Kidney (tissue), 14 donors: ENCODE measurements around the gene TAF8. TPM values are rescaled to one million over a fixed set of nuclear protein-coding genes. Genes with fewer than 3 reads are reported as not detected.

Experiments
- DNase-seq, 5 donors: peaks; one replicate each; pipeline ENCODE4 v3.0.0-alpha.2; 2013 to 2020
- FAIRE-seq: peaks from 2 replicates; lab custom pipeline; 2012; peaks lifted over from hg19 to GRCh38; lab: Jason Lieb, UNC
- H3K27ac ChIP-seq, 2 donors: one replicate each; pipeline ENCODE4 v1.7.0; 2013; ENCODE audit warnings: low read depth in 2 of 2, low read length in 2 of 2, inconsistent platforms in 1 of 2
- H3K27me3 ChIP-seq: one replicate; pipeline ENCODE4 v1.7.1; 2013; ENCODE audit warnings: low read length, inconsistent platforms; ENCODE audit not compliant: control insufficient read depth, insufficient read depth
- H3K36me3 ChIP-seq, 3 donors: one replicate each; pipeline versions ENCODE4 v1.7.0 to v1.7.1; 2013; ENCODE audit warnings: low read length in 3 of 3, control low read depth in 1 of 3, inconsistent platforms in 1 of 3; ENCODE audit not compliant: insufficient read depth in 3 of 3, control insufficient read depth in 2 of 3
- H3K4me1 ChIP-seq, 3 donors: one replicate each; pipeline versions ENCODE4 v1.7.0 to v1.7.1; 2013; ENCODE audit warnings: low read length in 3 of 3, inconsistent platforms in 1 of 3, low read depth in 1 of 3; ENCODE audit not compliant: control insufficient read depth in 2 of 3, insufficient read depth in 2 of 3
- H3K4me3 ChIP-seq, 3 donors: one replicate each; pipeline versions ENCODE4 v1.7.0 to v1.8.1; 2013; ENCODE audit warnings: low read length in 3 of 3, control low read depth in 1 of 3, inconsistent platforms in 1 of 3
- H3K9ac ChIP-seq, 3 donors: one replicate each; pipeline versions ENCODE4 v1.7.0 to v1.7.1; 2013; ENCODE audit warnings: low read length in 3 of 3, control low read depth in 1 of 3, inconsistent platforms in 1 of 3
- H3K9me3 ChIP-seq, 3 donors: one replicate each; pipeline versions ENCODE4 v1.7.0 to v1.7.1; 2013; ENCODE audit warnings: low read length in 3 of 3, control low read depth in 1 of 3, inconsistent platforms in 1 of 3; ENCODE audit not compliant: control insufficient read depth in 2 of 3, insufficient read depth in 1 of 3
- intact Hi-C: fragments of 100-400 bp; cut with DNase I; formaldehyde crosslinking; loops from one replicate; pipeline ENCODE4 v1.11.1; 2022
- polyA plus RNA-seq: library from polyadenylated mRNA; stranded (reverse); fragments of 350-450 nt; fragmentation: Illumina TruSeq; extraction: RNeasy Lipid Tissue Mini Kit (QIAGEN cat#74804); gene quantifications from one replicate; pipeline ENCODE4 v1.2.3, GENCODE V29; 2014; ENCODE audit warnings: low read depth, low replicate concordance; ENCODE audit not compliant: insufficient read depth
- total RNA-seq: library from RNA; stranded (reverse); fragmentation: NEBNext Ultra II Directional; extraction: Animal tissue kit (Norgen Biotek cat#: 25700); gene quantifications from one replicate; pipeline ENCODE4 v1.2.1, GENCODE V29; 2021
- TF ChIP-seq, protein P1 (sequence below): IDR thresholded peaks from 3 replicates; pipeline ENCODE4 v1.5.1; 2012; ENCODE audit warnings: mild to moderate bottlenecking, moderate library complexity, borderline replicate concordance; ENCODE audit not compliant: insufficient read depth; ENCODE audit errors: extremely low read depth
- donor health status: control.
- donor health status: control.
- donor health status: control.
- donor health status: control.
- donor health status: control.
- donor health status: DM: yes; HTN: yes; CAD: no.
- donor health status: Normal renal cell carcinoma (clear cell type).

Gene TAF8
- total and polyA plus RNA-seq, 2 donors from 2014 or later: 16.3 to 32.0 TPM

DNA sequence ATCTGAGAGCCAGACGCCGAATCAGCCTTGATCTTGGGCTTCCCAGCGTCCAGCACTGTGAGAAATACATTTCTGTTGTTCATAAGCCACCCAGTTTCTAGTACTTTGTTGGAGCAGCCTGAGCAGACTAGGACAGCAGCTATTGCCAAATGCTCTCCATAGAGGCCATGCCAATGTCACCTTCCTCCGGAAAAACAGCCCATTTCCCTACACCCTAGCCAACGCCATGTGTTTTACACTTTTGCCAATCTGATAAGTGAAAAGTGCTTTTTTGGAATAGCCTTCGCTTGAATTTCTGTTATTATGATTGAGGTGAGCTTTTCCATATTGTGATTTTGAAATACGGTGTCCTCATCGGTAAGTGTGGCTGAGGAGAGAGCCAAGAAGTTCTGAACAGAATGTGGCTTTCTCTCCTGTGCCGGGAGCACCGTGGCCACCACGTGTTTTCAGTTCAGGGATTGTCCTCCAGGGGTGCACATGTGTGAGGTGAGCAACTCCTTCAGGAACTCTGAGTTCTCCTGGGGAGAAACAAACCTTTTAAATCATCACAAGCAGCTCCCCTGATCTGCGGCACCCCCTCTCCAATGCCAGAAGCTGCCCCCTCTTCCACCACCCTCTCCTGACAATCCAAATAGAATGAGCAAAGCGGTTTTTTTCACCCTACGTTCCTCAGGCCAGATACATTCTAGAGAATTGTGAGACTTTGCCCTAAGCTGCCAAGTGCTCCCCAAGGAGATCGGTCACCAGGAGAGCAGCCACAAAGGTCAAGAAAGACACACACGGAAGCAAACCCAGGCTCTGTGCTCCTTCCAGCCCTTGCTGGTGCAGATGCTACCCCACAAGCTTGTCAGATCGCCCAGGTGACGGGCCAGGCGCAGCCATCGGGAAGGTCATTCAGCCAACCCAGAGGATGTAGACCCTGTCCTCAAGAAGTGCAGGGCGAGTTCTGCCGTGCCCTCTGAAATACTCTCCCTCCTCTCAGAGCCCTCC lies 36.0 kb downstream of the TAF8 start:
- H3K4me1 ChIP-seq: peaks cover 0 to 5% (median 0%) of the 10 kb centered on the region in 3 donors
- peaks cover 0 to 4% (median 2%) of the 10 kb centered on the region in 3 donors for H3K36me3 ChIP-seq
- DNase-seq: no peak
- H3K9me3 ChIP-seq: no peaks in the 10 kb centered on the region
- no peak overlapping the region for H3K9ac ChIP-seq
- TF ChIP-seq, protein P1, sequence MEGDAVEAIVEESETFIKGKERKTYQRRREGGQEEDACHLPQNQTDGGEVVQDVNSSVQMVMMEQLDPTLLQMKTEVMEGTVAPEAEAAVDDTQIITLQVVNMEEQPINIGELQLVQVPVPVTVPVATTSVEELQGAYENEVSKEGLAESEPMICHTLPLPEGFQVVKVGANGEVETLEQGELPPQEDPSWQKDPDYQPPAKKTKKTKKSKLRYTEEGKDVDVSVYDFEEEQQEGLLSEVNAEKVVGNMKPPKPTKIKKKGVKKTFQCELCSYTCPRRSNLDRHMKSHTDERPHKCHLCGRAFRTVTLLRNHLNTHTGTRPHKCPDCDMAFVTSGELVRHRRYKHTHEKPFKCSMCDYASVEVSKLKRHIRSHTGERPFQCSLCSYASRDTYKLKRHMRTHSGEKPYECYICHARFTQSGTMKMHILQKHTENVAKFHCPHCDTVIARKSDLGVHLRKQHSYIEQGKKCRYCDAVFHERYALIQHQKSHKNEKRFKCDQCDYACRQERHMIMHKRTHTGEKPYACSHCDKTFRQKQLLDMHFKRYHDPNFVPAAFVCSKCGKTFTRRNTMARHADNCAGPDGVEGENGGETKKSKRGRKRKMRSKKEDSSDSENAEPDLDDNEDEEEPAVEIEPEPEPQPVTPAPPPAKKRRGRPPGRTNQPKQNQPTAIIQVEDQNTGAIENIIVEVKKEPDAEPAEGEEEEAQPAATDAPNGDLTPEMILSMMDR: peak; percentile 39
- H3K4me3 ChIP-seq: no peak overlapping the region
- H3K27me3 ChIP-seq: no peaks in the 10 kb centered on the region
- intact Hi-C loops: no loop called here
- FAIRE-seq: no peak
- H3K27ac ChIP-seq: no peak overlapping the region

DNA sequence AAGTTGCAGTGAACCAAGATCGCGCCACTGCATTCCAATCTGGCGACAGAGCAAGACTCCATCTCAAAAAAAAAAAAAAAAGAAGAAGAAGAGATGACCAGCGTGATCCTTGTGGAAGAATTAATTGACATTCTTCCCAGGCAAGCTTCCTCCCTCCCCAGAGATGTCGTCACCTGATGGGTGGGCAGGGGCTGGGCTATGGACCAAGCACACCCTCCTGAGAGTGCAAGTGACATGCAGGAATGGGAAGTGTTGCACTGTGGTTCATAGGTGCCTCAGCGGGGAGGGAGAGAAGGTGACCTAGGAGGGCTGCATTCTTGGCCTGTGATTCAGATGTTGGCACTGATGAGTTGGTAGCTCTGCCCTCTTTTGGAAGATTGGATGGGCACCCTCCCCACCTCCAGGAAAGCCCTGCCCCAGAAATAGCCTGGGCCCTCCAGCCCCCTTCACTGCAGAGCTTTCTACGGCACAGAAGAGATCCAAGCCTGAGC lies 37.8 kb downstream of the TAF8 start:
- H3K36me3 ChIP-seq: no peaks in the 10 kb centered on the region
- no peaks in the 10 kb centered on the region for H3K9me3 ChIP-seq
- TF ChIP-seq, protein P1: no peak
- H3K27ac ChIP-seq: no peak overlapping the region
- no peak overlapping the region for H3K4me3 ChIP-seq
- DNase-seq (peak in 1 of 5 donors; percentile 86), FAIRE-seq (no peak)
- intact Hi-C loops: no loop called here
- no peak overlapping the region for H3K9ac ChIP-seq
- H3K4me1 ChIP-seq: peaks cover 0 to 7% (median 0%) of the 10 kb centered on the region in 3 donors
- H3K27me3 ChIP-seq: no peaks in the 10 kb centered on the region

DNA sequence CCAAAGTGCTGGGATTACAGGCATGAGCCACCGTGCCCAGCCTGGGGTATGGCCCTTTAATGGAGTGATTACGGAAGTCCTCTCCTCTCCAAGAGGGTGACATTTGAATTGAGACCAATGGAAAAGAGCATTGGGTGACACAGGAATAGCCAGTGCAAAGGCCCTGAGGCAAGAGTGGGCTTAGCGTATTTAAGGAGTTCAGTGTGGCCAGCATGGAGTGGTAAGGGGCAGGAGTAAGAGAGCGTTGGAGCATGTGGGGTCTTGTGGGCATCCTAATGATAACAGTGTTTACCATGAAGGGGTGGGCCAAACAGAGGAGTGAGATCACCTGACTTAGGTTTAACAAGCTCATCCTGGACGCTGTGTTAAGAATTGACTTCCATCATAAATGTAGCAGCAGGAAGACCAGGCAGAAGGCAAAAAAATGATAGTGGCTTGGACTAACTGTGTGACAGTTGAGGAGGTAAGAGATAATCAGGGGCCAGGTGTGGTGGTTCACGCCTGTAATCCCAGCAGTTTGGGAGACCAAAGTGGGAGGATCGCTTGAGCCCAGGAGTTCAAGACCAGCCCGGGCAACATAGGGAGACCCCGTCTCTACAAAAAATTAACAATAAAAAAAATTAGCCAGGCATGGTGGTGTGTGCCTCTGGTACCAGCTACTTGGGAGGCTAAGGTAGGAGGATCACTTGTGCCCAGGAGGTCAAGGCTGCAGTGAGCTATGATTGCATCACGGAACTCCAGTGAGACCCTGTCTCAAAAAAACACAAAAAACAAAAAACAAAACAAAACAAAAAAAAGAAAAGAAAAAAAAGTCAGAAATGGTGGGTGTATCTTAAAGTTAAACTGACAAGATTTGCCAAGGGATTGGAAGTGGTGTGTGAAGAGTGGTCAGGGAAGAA lies 40.7 kb downstream of the TAF8 start:
- DNase-seq (no peak), FAIRE-seq (no peak)
- Histone ChIP-seq H3K9ac (no peak overlapping the region), H3K27ac (no peak overlapping the region), H3K4me3 (no peak overlapping the region), H3K4me1 (peaks cover 0 to 4% (median 0%) of the 10 kb centered on the region in 3 donors), H3K27me3 (no peaks in the 10 kb centered on the region), H3K36me3 (no peaks in the 10 kb centered on the region), H3K9me3 (no peaks in the 10 kb centered on the region)
- TF ChIP-seq, protein P1: no peak
- intact Hi-C loops: no loop called here
